Uterus (tissue), 2 donors: ENCODE data around the gene NAA40.

Experiments used
- CTCF ChIP-seq, 4 experiments: fragments of 200-600 bp in 2 of 4; fragments of 450-650 bp in 2 of 4; sonication (generic) in 2 of 4; IDR thresholded peaks; one replicate each; pipeline ENCODE4 v1.5.1; 2016 to 2019; ENCODE audit warnings: antibody characterized with exemption in 4 of 4, mild to moderate bottlenecking in 2 of 4, moderate library complexity in 1 of 4
- POLR2A ChIP-seq, 2 donors: fragments of 450-650 bp; IDR thresholded peaks; one replicate each; pipeline ENCODE4 v1.6.1; 2016; ENCODE audit warnings: antibody characterized with exemption in 2 of 2, mild to moderate bottlenecking in 1 of 2, moderate library complexity in 1 of 2

GRCh38 chr11:63933459-63933858 lies 5.3 kb upstream of the NAA40 start:
- TF ChIP-seq CTCF (IDR thresholded peaks at IDR 0.05) (no peak), POLR2A (IDR thresholded peaks at IDR 0.05) (no peak)
